ENCODE results near the gene STK11. TPM values are rescaled to one million over a fixed set of nuclear protein-coding genes. Genes with fewer than 3 reads are reported as not detected.

Gene STK11
- total and polyA plus RNA-seq, 2 donors (not counting 3 experiments of a cell fraction or from before 2014, with no cell fraction given): 39.4 to 75.4 TPM

- no peak for DNase-seq (ENCODE audit: low read depth, low spot score)
- ChIA-PET CTCF (no interaction called here), POLR2A (no interaction called here)
- no peak overlapping the region for H3K4me2 ChIP-seq (ENCODE audit: insufficient read depth, low read length)
- TF ChIP-seq GATA2 (IDR thresholded peaks at IDR 0.05; ENCODE audit: insufficient read depth, insufficient read length, low read depth, low read length) (no peak), FOS (IDR thresholded peaks at IDR 0.05; ENCODE audit: borderline replicate concordance, insufficient read depth, low read length) (no peak), EZH2 (IDR thresholded peaks at IDR 0.05; ENCODE audit: borderline replicate concordance, low read depth, low read length, severe bottlenecking) (no peak), POLR2A (IDR thresholded peaks at IDR 0.05; ENCODE audit: low read depth, low read length) (no peak), JUN (IDR thresholded peaks at IDR 0.05; ENCODE audit: borderline replicate concordance, insufficient read depth, insufficient read length, low read depth) (no peak), POLR2AphosphoS5 (IDR thresholded peaks at IDR 0.05; ENCODE audit: insufficient read depth, low read depth, low read length) (no peak), MAX (IDR thresholded peaks at IDR 0.05; ENCODE audit: insufficient read depth, insufficient read length) (no peak), MYC (IDR thresholded peaks at IDR 0.05; ENCODE audit: low read depth, low read length) (no peak)
- TF ChIP-seq, protein P1, sequence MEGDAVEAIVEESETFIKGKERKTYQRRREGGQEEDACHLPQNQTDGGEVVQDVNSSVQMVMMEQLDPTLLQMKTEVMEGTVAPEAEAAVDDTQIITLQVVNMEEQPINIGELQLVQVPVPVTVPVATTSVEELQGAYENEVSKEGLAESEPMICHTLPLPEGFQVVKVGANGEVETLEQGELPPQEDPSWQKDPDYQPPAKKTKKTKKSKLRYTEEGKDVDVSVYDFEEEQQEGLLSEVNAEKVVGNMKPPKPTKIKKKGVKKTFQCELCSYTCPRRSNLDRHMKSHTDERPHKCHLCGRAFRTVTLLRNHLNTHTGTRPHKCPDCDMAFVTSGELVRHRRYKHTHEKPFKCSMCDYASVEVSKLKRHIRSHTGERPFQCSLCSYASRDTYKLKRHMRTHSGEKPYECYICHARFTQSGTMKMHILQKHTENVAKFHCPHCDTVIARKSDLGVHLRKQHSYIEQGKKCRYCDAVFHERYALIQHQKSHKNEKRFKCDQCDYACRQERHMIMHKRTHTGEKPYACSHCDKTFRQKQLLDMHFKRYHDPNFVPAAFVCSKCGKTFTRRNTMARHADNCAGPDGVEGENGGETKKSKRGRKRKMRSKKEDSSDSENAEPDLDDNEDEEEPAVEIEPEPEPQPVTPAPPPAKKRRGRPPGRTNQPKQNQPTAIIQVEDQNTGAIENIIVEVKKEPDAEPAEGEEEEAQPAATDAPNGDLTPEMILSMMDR (IDR thresholded peaks at IDR 0.05; ENCODE audit: extremely low read depth in 1 of 2, insufficient read depth in 1 of 2, low read depth in 1 of 2, low read length in 2 of 2): no peak
- H4K20me1 ChIP-seq (replicated peaks; ENCODE audit: control insufficient read depth, extremely low read depth, insufficient read depth, low read length): no peaks in the 10 kb centered on the region
- no peaks in the 10 kb centered on the region for H3K27me3 ChIP-seq (ENCODE audit: control insufficient read depth in 2 of 2, insufficient read depth in 2 of 2, low read length in 2 of 2)
- H3K36me3 ChIP-seq (ENCODE audit: control insufficient read depth in 2 of 2, extremely low read depth in 1 of 2, insufficient read depth in 2 of 2, low read length in 2 of 2): peaks cover 0 to 18% of the 10 kb centered on the region in 2 experiments
- dilution Hi-C loops (cut with MboI; ENCODE audit: extremely low pct_ligation_motif_present, low sequenced_read_pairs): no loop called here
- no peak overlapping the region for H3K4me3 ChIP-seq (replicated peaks in 1 of 3; ENCODE audit: insufficient read depth in 1 of 3, low read depth in 1 of 3, low read length in 3 of 3)
- H3K27ac ChIP-seq (ENCODE audit: insufficient read depth, low read depth, low read length): no peak overlapping the region
- no peak for FAIRE-seq
- H3K79me2 ChIP-seq (ENCODE audit: control insufficient read depth, insufficient read depth, low read length): no peaks in the 10 kb centered on the region
- no peak overlapping the region for H2AFZ ChIP-seq (ENCODE audit: low read depth, low read length)
- no peak overlapping the region for H3K9ac ChIP-seq (replicated peaks; ENCODE audit: extremely low read depth, insufficient read depth, low read length)
- H3K9me3 ChIP-seq (replicated peaks; ENCODE audit: control insufficient read depth, insufficient read depth, low read length): no peaks in the 10 kb centered on the region
- H3K4me1 ChIP-seq (ENCODE audit: control insufficient read depth, extremely low read depth, insufficient read depth, low read length): peaks cover 12% of the 10 kb centered on the region
- intact Hi-C loops (cut with micrococcal nuclease): no loop called here
- no TSS peak for BruUV-seq (replicated peaks)
- no peaks in the 10 kb centered on the region for H3K9me1 ChIP-seq (replicated peaks; ENCODE audit: control insufficient read depth, extremely low read depth, insufficient read depth, low read length)
Observed at GRCh38 chr19:1234955-1235380, 29.4 kb downstream of the STK11 start.
